GM12878 (cell line): Measurements from ENCODE around the gene WFDC12. TPM values are rescaled to one million over a fixed set of nuclear protein-coding genes. Genes with fewer than 3 reads are reported as not detected.

Source experiments
- ATAC-seq: fragments of 200-7000 bp; cut with Tn5 transposase; 3 replicates; pipeline ENCODE4 v1.9.1; 2020; ENCODE audit warnings: mild to moderate bottlenecking, moderate library complexity
- BruUV-seq: library from RNA; stranded (reverse); fragments of 400-500 nt; replicated peaks from 2 replicates; lab custom pipeline; 2021; lab: Mats Ljungman, UMichigan
- CTCF ChIA-PET: fragments of 300-600 bp; sonication (Branson Sonifier 250); formaldehyde crosslinking; extraction: SDS; loops from one replicate; lab custom pipeline; 2021; ENCODE audit warnings: inconsistent platforms; lab: Yijun Ruan, JAX
- POLR2A ChIA-PET: fragments of 350-600 bp; formaldehyde crosslinking; extraction: SDS; loops from one replicate; lab custom pipeline; 2021; ENCODE audit warnings: inconsistent platforms; lab: Charles Lee
- RAD21 ChIA-PET: fragments of 300-600 bp; sonication (Branson Sonifier 250); formaldehyde crosslinking; loops from one replicate; lab custom pipeline; 2023; ENCODE audit warnings: antibody characterized with exemption; ENCODE audit not compliant: unreplicated experiment; lab: Charles Lee
- SMC1A ChIA-PET: fragments of 300-600 bp; sonication (Branson Sonifier 250); formaldehyde crosslinking; loops from one replicate; lab custom pipeline; 2023; ENCODE audit not compliant: unreplicated experiment, uncharacterized antibody; lab: Charles Lee
- DNase-seq: peaks from one replicate; pipeline ENCODE4 v3.0.0-alpha.2; 2011; ENCODE audit warnings: low read depth, low spot score
- FAIRE-seq: peaks from 3 replicates; lab custom pipeline; 2011; peaks lifted over from hg19 to GRCh38; lab: Jason Lieb, UNC
- H2AFZ ChIP-seq: 2 replicates; pipeline ENCODE4 v1.6.0; 2011; ENCODE audit warnings: low read depth, low read length, control low read depth; ENCODE audit not compliant: control insufficient read depth
- H3K27ac ChIP-seq: 2 replicates; pipeline ENCODE4 v1.5.1; 2011; ENCODE audit warnings: control low read depth; ENCODE audit not compliant: control insufficient read depth, insufficient read depth
- H3K27me3 ChIP-seq, 2 experiments: replicated peaks in 1 of 2; 2 replicates each; pipeline versions ENCODE4 v1.6.0 to v1.6.1; 2011; ENCODE audit warnings: low read length in 1 of 2; ENCODE audit not compliant: control insufficient read depth in 2 of 2, insufficient read depth in 2 of 2
- H3K36me3 ChIP-seq, 2 experiments: 2 replicates each; pipeline ENCODE4 v1.5.1; 2011; ENCODE audit warnings: low read length in 1 of 2; ENCODE audit not compliant: control insufficient read depth in 2 of 2, insufficient read depth in 2 of 2
- H3K4me1 ChIP-seq: 2 replicates; pipeline ENCODE4 v1.6.1; 2011; ENCODE audit warnings: mild to moderate bottlenecking, low read length, moderate library complexity, mixed read lengths; ENCODE audit not compliant: control insufficient read depth, insufficient read depth
- H3K4me2 ChIP-seq: 2 replicates; pipeline ENCODE4 v1.6.0; 2011; ENCODE audit warnings: control low read depth; ENCODE audit not compliant: control insufficient read depth, insufficient read depth
- H3K4me3 ChIP-seq: fragments of 200-600 bp; sonication (generic); 2 replicates; pipeline ENCODE4 v1.5.1; 2016
- H3K79me2 ChIP-seq: 2 replicates; pipeline ENCODE4 v1.6.0; 2011; ENCODE audit warnings: low read length; ENCODE audit not compliant: control insufficient read depth, insufficient read depth
- H3K9ac ChIP-seq: 2 replicates; pipeline ENCODE4 v1.8.0; 2011; ENCODE audit warnings: low read length, control low read depth, mixed read lengths; ENCODE audit not compliant: control insufficient read depth, insufficient read depth
- H3K9me3 ChIP-seq: replicated peaks from 3 replicates; pipeline ENCODE4 v1.5.1; 2011; ENCODE audit warnings: mild to moderate bottlenecking, low read length; ENCODE audit not compliant: control insufficient read depth, insufficient read depth
- H4K20me1 ChIP-seq: 2 replicates; pipeline ENCODE4 v1.6.0; 2011; ENCODE audit not compliant: control insufficient read depth, insufficient read depth
- CBFB ChIP-seq: IDR thresholded peaks from 2 replicates; pipeline ENCODE4 v1.6.1; 2016; ENCODE audit warnings: antibody characterized with exemption, low read depth
- CEBPB ChIP-seq, 2 experiments: fragments of 150-350 bp in 1 of 2; IDR thresholded peaks; 2 replicates each; pipeline ENCODE4 v1.6.1; 2012 to 2014; ENCODE audit warnings: low read depth in 2 of 2, low read length in 2 of 2, borderline replicate concordance in 1 of 2, inconsistent platforms in 1 of 2
- WGBS: methylation state at CpG from one replicate; pipeline ENCODE4 v1.1.6; 2016; ENCODE audit warnings: low lambda C conversion rate; ENCODE audit not compliant: insufficient replicate concordance, insufficient coverage; ENCODE audit errors: missing lambda C conversion rate; 5-methylcytosine and 5-hydroxymethylcytosine counted together
- in situ Hi-C: fragments of 300-500 bp; cut with MboI; formaldehyde crosslinking; loops from 9 replicates; pipeline ENCODE4 v1.14.3; 2018; ENCODE audit warnings: mixed read lengths
- intact Hi-C: fragments of 100-400 bp; cut with micrococcal nuclease; formaldehyde crosslinking; loops from one replicate; pipeline ENCODE4 v1.14.2; 2022; ENCODE audit not compliant: unreplicated experiment
- polyA plus RNA-seq, 11 experiments: library from polyadenylated mRNA; depleted of rRNA in 4 of 11; unstranded in 6 of 11; stranded (reverse) in 5 of 11; fragments of >200 nt; fragmentation: Nextera tagmentation in 4 of 11; fragmentation: Illumina TruSeq in 1 of 11; extraction: Ambion mirVana in 4 of 11; extraction: Trizol in 1 of 11; gene quantifications; 1 replicate in 1 of 11; 2 replicates in 10 of 11; pipeline versions ENCODE4 v1.2.1 to v1.2.3, GENCODE V29; 2011 to 2016; ENCODE audit warnings: inconsistent platforms in 2 of 11, missing spikeins in 2 of 11, low read depth in 1 of 11
- total RNA-seq, 4 experiments: library from RNA; depleted of rRNA in 3 of 4; stranded (reverse); fragments of >200 nt in 3 of 4; fragmentation: Illumina TruSeq in 1 of 4; extraction: Trizol in 1 of 4; gene quantifications; 2 replicates each; pipeline versions ENCODE4 v1.2.1 to v1.2.3, GENCODE V29; 2013 to 2021
- TF ChIP-seq, protein P1 (sequence below), 3 experiments: IDR thresholded peaks in 2 of 3; conservative IDR thresholded peaks in 1 of 3; 2 replicates each; pipeline ENCODE4 v1.5.1; 2011; ENCODE audit warnings: low read depth in 3 of 3, low read length in 3 of 3, mild to moderate bottlenecking in 3 of 3, control low read depth in 2 of 3, moderate library complexity in 2 of 3, inconsistent platforms in 1 of 3, mixed read lengths in 1 of 3; ENCODE audit not compliant: control insufficient read depth in 2 of 3, insufficient read depth in 1 of 3; ENCODE audit errors: extremely low read depth in 1 of 3

The WFDC12 gene
- total and polyA plus RNA-seq, 10 of the 15 experiments (the other 5 are each of a cell fraction or from before 2014, with no cell fraction given), result not detected

DNA sequence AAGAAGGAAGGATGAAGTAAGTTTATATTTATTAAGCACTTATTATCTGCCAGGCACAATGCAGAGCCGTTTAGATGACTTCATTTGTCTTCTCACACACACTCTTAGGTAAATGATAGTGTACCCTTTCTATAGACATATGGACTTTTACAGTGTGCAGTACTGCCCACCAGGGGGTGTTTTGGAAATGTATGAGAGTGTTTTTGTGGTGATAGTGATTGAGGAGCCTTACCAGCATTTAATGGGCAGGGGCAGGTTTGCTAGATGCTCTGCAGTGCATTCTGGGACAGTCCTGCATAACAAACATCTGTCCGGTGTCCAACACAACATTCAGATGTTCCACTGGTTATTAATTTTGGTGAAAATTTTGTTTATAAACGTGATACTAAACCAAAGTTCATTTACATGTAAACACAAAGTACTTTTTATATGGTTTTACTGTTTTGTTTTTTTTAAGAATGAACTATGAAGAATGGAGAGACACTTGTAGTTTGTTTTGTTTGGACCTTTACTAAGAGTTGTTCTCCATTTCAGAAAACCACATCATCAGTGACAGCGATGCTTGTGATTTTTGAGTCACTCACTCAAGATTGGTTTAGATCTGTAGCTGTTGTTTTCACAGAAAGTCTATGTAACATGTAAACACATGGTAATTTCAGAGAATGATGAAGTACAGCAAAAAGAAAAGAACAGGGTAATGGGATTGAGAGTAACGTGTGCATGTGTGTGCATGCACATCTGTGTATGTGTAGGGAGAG is 43.2 kb downstream of the WFDC12 start:
- POLR2A ChIA-PET, result no interaction called here
- Histone ChIP-seq H3K4me2 (no peak overlapping the region), H3K79me2 (no peaks in the 10 kb centered on the region), H3K9ac (no peak overlapping the region), H3K4me1 (no peaks in the 10 kb centered on the region), H2AFZ (no peak overlapping the region), H3K27ac (no peak overlapping the region)
- ATAC-seq (peak; percentile 75), DNase-seq (no peak), FAIRE-seq (no peak)
- SMC1A ChIA-PET, result no interaction called here
- in situ Hi-C loops (no loop called here), intact Hi-C loops (no loop called here)
- no TSS peak for BruUV-seq
- RAD21 ChIA-PET, result no interaction called here
- CTCF ChIA-PET, result interaction anchor here (1.0 to 1.4 kb wide), 2 partner anchors 14 to 63 kb away, joined by 3 read pairs; no protein-coding TSS in a partner anchor
- TF ChIP-seq CEBPB (IDR thresholded peaks at IDR 0.05; ENCODE audit: borderline replicate concordance in 1 of 2, low read depth in 2 of 2, low read length in 2 of 2) (no peak), CBFB (no peak)
- TF ChIP-seq, protein P1, sequence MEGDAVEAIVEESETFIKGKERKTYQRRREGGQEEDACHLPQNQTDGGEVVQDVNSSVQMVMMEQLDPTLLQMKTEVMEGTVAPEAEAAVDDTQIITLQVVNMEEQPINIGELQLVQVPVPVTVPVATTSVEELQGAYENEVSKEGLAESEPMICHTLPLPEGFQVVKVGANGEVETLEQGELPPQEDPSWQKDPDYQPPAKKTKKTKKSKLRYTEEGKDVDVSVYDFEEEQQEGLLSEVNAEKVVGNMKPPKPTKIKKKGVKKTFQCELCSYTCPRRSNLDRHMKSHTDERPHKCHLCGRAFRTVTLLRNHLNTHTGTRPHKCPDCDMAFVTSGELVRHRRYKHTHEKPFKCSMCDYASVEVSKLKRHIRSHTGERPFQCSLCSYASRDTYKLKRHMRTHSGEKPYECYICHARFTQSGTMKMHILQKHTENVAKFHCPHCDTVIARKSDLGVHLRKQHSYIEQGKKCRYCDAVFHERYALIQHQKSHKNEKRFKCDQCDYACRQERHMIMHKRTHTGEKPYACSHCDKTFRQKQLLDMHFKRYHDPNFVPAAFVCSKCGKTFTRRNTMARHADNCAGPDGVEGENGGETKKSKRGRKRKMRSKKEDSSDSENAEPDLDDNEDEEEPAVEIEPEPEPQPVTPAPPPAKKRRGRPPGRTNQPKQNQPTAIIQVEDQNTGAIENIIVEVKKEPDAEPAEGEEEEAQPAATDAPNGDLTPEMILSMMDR (IDR thresholded peaks at IDR 0.05 in 2 of 3, conservative IDR thresholded peaks at IDR 0.05 in 1 of 3; ENCODE audit: control insufficient read depth in 2 of 3, extremely low read depth in 1 of 3, insufficient read depth in 1 of 3, low read depth in 3 of 3, low read length in 3 of 3), result peak; percentile 10 to 31 (median 27); a peak in 2 of 6 replicates
- TF ChIP-seq, all 136 proteins: peak for 1
- Histone ChIP-seq H3K4me3 (no peak overlapping the region), H3K9me3 (no peaks in the 10 kb centered on the region; the same call in 2 of the 3 replicates), H4K20me1 (no peaks in the 10 kb centered on the region), H3K36me3 (peaks cover 7 to 8% of the 10 kb centered on the region in 2 experiments; a peak in 3 of 4 replicates), H3K27me3 (no peaks in the 10 kb centered on the region)
- WGBS, result 87% methylated on average over 5 of the region's 5 CpGs
